ENCODE measurements around the gene GPR3. TPM values are rescaled to one million over a fixed set of nuclear protein-coding genes. Genes with fewer than 3 reads are reported as not detected.
A peak's percentile ranks its signal among the peaks of the same experiment; 100 is the strongest.

The GPR3 gene
- total RNA-seq, 1 donor from 2014 or later: 0.71 TPM

- DNase-seq (ENCODE audit: low spot score) (peak; percentile 84), ATAC-seq (peak; percentile 75)
- intact Hi-C loops (cut with DNase I): loop anchor here (5.0 kb wide), 1 partner anchor 35 kb away; the partner anchor contains the start of gene GPR3
Observed at GRCh38 chr1:27357281-27358037, 35.0 kb upstream of the GPR3 start.

- DNase-seq (ENCODE audit: low spot score): no peak
- intact Hi-C loops (cut with DNase I): loop anchor here (5.0 kb wide), 1 partner anchor 34 kb away; the partner anchor contains the start of gene GPR3
- ATAC-seq: no peak
Observed at GRCh38 chr1:27358038-27358927, 34.1 kb upstream of the GPR3 start.

GRCh38 chr1:27358928-27359313 lies 33.5 kb upstream of the GPR3 start:
- ATAC-seq (no peak), DNase-seq (ENCODE audit: low spot score) (no peak)
- intact Hi-C loops (cut with DNase I): loop anchor here (5.0 kb wide), 1 partner anchor 33 kb away; the partner anchor contains the start of gene GPR3

GRCh38 chr1:27359822-27360158 lies 32.6 kb upstream of the GPR3 start:
- no peak for DNase-seq (ENCODE audit: low spot score)
- intact Hi-C loops (cut with DNase I): loop anchor here (5.0 kb wide), 1 partner anchor 33 kb away; the partner anchor contains the start of gene GPR3
- no peak for ATAC-seq

- intact Hi-C loops (cut with DNase I): no loop called here
- no peak for DNase-seq (ENCODE audit: low spot score)
- no peak for ATAC-seq
Observed at GRCh38 chr1:27360159-27361043, 32.0 kb upstream of the GPR3 start.

GRCh38 chr1:27361044-27361402 lies 31.4 kb upstream of the GPR3 start:
- ATAC-seq: no peak
- intact Hi-C loops (cut with DNase I): no loop called here
- DNase-seq (ENCODE audit: low spot score): no peak

GRCh38 chr1:27361553-27361952 lies 30.9 kb upstream of the GPR3 start:
- DNase-seq (ENCODE audit: low spot score) (no peak), ATAC-seq (no peak)
- intact Hi-C loops (cut with DNase I): no loop called here

GRCh38 chr1:27363766-27364695 lies 28.4 kb upstream of the GPR3 start:
- no peak for ATAC-seq
- intact Hi-C loops (cut with DNase I): no loop called here
- no peak for DNase-seq (ENCODE audit: low spot score)

GRCh38 chr1:27364696-27365371 lies 27.6 kb upstream of the GPR3 start:
- intact Hi-C loops (cut with DNase I): no loop called here

DNA sequence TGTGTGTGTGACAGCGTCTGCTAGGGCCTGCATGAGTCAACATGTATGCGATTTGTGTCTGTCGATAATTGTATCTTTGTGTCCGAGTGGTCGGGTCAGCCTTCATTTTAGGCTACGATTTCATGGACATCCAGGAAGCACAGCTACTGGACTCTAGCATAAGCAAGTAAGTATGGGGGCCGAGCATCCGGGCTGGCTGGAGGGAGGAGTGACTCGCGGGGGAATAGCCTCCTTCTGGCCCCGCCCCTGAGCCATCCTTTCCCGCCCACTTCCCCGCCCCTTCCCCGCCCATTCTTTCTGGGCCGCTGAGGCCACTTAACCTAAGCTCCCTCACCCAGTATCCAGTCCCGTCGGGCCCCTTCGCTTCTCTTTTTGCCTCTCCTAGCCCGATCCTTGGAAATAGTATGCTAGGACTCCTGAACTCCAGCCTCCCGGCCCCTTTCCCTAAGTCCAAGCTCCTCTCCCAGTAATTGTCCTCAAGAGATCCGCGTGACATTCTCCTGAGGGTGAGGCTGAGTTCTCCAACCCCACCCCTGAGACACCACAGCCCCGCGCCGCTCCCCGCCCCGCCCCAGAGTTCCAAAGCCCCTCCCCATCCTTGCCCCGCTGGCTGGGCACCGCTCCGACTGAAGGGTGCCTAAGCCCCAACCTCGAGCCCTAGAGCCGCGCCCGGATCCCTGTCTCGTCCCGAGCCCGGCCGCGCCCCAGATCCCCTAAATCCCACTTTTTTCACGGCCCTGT lies 26.9 kb upstream of the GPR3 start:
- intact Hi-C loops (cut with DNase I): no loop called here
- peak; percentile 88 for ATAC-seq
- DNase-seq (ENCODE audit: low spot score): peak; percentile 95

More at GRCh38 chr1:27364696-27365371, 27.6 kb upstream of the GPR3 start:
- no peak for DNase-seq (ENCODE audit: low spot score)
- ATAC-seq: no peak

DNA sequence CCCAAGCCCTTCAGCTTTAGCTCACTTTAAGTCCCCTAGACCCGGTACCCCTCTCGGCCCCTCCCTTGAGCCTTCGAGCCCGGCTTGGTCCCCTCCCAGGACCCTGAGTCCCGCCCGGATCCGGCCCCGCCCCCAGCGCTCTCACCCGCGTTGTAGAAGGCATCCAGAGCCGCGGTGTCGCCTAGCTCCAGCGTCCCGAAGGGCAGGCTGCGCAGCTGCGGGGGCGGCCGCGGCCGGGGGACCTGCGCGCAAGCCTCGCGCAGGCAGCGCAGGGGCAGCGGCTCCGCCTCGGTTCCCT lies 26.4 kb upstream of the GPR3 start:
- DNase-seq (ENCODE audit: low spot score): peak; percentile 93
- intact Hi-C loops (cut with DNase I): no loop called here
- peak; percentile 65 for ATAC-seq

DNA sequence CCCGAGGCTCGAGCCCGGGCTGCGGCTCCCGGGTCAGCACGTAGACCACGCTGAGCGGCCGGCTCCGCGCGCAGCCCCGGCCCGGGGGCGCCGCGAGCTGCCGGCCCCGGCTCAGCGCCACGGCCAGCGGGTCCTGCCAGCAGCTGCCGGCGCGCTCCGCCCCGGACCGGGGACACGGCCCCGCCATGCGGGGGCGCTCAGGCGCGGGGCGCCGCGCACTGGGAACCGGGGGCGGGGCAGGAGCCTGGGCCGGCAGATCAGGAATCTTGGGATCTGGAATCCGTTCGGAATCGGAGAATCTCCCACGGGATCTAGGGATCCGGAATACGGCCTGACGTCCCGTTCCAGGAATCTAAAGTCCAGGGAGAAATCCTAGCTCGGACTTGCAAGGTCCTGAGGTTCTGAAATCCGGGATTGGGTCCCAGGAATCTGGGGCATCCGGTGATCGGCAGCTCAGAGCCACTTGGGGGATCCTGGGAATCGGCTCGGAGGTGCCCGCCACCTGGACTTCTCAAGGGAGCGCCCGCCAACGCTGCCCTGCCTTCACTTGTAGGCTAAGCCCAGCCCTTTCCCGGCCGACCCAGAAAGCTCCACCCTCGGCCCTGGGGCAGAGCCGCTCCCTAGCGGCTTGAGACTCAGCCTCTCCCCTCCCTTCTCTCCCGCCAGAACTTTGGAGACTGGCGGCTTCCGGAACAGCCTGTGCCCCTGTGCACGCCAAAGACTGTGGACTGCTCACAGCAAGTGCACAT lies 25.8 kb upstream of the GPR3 start, which contains the start of gene MAP3K6:
Gene MAP3K6 (minus strand): TSS at position 551 of the 749 bp plus-strand sequence. CDS start 364 bp downstream, at position 187.
- DNase-seq (ENCODE audit: low spot score) (peak; percentile 90), ATAC-seq (peak; percentile 86)
- intact Hi-C loops (cut with DNase I): no loop called here

DNA sequence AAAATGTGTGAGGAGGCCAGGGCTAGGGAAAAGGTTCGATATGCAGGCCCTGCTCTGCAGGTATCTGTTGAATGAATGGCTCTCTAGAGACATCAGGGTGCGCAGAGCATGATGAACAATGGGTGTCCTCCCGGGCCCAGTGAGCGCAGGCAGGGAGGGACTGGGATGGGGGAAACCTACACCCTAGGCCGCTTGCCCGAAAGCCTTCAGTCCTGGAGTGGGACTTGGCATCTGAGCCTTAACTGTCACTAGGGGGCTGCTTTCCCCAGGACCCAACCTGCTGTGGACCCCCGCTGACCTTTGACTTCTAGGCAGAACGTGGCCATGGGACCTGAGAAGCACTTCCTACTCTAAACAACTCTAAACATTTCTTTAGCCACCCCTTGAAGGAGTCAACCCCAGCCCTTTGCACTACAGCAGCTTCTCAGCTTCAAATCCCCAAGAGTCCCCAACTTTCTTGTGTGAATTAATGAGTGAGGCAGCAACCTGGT lies 25.2 kb upstream of the GPR3 start:
- no peak for ATAC-seq

DNA sequence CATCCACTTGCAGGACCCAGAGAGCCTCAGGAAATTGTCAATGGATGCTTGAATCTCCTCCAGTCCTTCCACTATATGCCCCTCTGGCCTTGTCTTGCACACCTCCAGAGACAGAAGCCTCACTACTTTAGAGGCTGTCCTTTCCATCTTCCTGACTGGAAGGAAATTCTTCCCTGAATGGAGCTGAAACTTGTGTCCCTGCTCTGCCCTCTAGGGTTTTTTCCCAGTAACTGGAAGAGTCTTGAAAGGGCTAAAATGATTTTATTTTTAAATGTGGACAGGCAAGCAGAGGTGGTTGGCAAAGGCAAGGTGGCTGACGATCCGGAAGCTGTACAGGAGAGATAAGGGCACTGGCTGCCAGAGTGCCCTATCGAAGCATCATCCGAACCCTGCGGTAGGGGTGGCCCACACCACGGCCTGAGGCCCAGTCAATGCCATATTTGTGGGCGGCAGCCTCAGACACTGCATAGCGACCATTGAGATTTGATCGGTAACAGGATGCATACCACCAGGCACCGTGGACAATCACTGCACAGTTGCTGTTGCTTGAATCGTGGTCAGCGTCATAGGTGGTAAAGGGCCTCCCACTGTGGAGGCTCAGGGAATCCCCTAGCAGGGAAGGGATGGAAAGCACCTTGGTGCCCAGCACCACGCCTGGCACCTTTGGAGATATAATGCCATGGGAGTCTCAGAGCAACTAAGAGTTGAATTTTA lies 23.4 kb upstream of the GPR3 start:
- no peak for DNase-seq (ENCODE audit: low spot score)
- ATAC-seq: no peak
- intact Hi-C loops (cut with DNase I): no loop called here

More for the DNA sequence above, 25.2 kb upstream of the GPR3 start:
- no peak for DNase-seq (ENCODE audit: low spot score)
- intact Hi-C loops (cut with DNase I): no loop called here

GRCh38 chr1:27372022-27372807 lies 20.2 kb upstream of the GPR3 start:
- intact Hi-C loops (cut with DNase I): no loop called here
- ATAC-seq: no peak
- no peak for DNase-seq (ENCODE audit: low spot score)
